Measurements from ENCODE around the gene PNISR. TPM values are rescaled to one million over a fixed set of nuclear protein-coding genes. Genes with fewer than 3 reads are reported as not detected.

The PNISR gene
- polyA plus RNA-seq, 1 of the 3 experiments (the other 2 are of a cell fraction) = 39.1 TPM

DNA sequence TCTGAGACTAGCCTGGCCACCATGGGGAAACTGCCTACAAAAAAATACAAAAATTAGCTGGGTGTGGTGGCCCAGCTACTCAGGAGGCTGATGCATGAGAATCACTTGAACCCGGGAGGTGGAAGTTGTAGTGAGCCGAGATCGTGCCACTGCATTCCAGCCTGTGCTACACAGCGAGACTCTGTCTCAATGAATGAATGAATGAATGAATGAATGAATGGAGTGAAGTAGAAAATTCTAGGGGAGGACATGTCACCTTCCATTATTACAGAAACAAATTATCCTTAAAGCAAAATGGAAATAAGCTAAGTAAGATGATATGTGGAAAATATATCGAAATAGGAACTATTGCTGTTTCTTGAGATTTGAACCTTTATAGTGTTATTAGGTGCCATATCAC, 2.9 kb upstream of the PNISR start:
- Histone ChIP-seq H3K4me2 (no peak overlapping the region), H3K9me3 (no peaks in the 10 kb centered on the region), H4K20me1 (ENCODE audit: insufficient read depth) (peaks cover 16% of the 10 kb centered on the region), H3K27me3 (ENCODE audit: insufficient read depth) (no peaks in the 10 kb centered on the region), H3K79me2 (ENCODE audit: insufficient read depth) (peaks cover 44% of the 10 kb centered on the region), H3K4me3 (ENCODE audit: low read depth in 2 of 2, low read length in 1 of 2) (no peak overlapping the region), H2AFZ (ENCODE audit: low read depth) (no peak overlapping the region), H3K36me3 (replicated peaks in 1 of 2; ENCODE audit: control insufficient read depth in 1 of 2, insufficient read depth in 2 of 2, low read length in 1 of 2) (peaks cover 17% of the 10 kb centered on the region in 2 experiments), H3K4me1 (ENCODE audit: control insufficient read depth in 1 of 2, insufficient read depth in 2 of 2, low read depth in 1 of 2, low read length in 1 of 2) (peaks cover 8 to 10% of the 10 kb centered on the region in 2 experiments), H3F3A (replicated peaks; ENCODE audit: insufficient read depth) (peaks cover 16% of the 10 kb centered on the region), H3K9me2 (no peaks in the 10 kb centered on the region), H3K9ac (no peak overlapping the region), H3K27ac (ENCODE audit: low read depth in 2 of 2, low read length in 1 of 2) (no peak overlapping the region)
- DNase-seq = no peak
- ChIA-PET POLR2A (no interaction called here), CTCF (interaction anchor here (0.6 to 1.4 kb wide), 2 partner anchors 78 to 98 kb away, joined by 3 read pairs; partner anchors contain the start of gene FAXC)
- 97% methylated on average over 5 of the region's 5 CpGs for WGBS (ENCODE audit: low lambda C conversion rate)
- TF ChIP-seq, protein P1, sequence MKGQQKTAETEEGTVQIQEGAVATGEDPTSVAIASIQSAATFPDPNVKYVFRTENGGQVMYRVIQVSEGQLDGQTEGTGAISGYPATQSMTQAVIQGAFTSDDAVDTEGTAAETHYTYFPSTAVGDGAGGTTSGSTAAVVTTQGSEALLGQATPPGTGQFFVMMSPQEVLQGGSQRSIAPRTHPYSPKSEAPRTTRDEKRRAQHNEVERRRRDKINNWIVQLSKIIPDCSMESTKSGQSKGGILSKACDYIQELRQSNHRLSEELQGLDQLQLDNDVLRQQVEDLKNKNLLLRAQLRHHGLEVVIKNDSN (IDR thresholded peaks at IDR 0.05; ENCODE audit: borderline replicate concordance, low read depth) = no peak
- TF ChIP-seq, protein P2, sequence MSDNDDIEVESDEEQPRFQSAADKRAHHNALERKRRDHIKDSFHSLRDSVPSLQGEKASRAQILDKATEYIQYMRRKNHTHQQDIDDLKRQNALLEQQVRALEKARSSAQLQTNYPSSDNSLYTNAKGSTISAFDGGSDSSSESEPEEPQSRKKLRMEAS (IDR thresholded peaks at IDR 0.05; ENCODE audit: low read depth) = no peak
- TF ChIP-seq GABPA (IDR thresholded peaks at IDR 0.05; ENCODE audit: low read depth) (no peak), YY1 (IDR thresholded peaks at IDR 0.05; ENCODE audit: low read depth) (no peak), POLR2AphosphoS5 (IDR thresholded peaks at IDR 0.05; ENCODE audit: low read depth, low read length) (no peak), EZH2phosphoT487 (IDR thresholded peaks at IDR 0.05; ENCODE audit: borderline replicate concordance, low read depth) (no peak), NRF1 (IDR thresholded peaks at IDR 0.05; ENCODE audit: low read depth, low read length) (no peak), MEF2A (IDR thresholded peaks at IDR 0.05; ENCODE audit: borderline replicate concordance, low read depth) (no peak), TEAD4 (IDR thresholded peaks at IDR 0.05; ENCODE audit: borderline replicate concordance, insufficient read depth) (no peak), NFIC (IDR thresholded peaks at IDR 0.05; ENCODE audit: borderline replicate concordance) (no peak)
- TF ChIP-seq, protein P3, sequence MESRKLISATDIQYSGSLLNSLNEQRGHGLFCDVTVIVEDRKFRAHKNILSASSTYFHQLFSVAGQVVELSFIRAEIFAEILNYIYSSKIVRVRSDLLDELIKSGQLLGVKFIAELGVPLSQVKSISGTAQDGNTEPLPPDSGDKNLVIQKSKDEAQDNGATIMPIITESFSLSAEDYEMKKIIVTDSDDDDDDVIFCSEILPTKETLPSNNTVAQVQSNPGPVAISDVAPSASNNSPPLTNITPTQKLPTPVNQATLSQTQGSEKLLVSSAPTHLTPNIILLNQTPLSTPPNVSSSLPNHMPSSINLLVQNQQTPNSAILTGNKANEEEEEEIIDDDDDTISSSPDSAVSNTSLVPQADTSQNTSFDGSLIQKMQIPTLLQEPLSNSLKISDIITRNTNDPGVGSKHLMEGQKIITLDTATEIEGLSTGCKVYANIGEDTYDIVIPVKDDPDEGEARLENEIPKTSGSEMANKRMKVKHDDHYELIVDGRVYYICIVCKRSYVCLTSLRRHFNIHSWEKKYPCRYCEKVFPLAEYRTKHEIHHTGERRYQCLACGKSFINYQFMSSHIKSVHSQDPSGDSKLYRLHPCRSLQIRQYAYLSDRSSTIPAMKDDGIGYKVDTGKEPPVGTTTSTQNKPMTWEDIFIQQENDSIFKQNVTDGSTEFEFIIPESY (IDR thresholded peaks at IDR 0.05; ENCODE audit: borderline replicate concordance, low read depth) = no peak
- TF ChIP-seq, protein P4, sequence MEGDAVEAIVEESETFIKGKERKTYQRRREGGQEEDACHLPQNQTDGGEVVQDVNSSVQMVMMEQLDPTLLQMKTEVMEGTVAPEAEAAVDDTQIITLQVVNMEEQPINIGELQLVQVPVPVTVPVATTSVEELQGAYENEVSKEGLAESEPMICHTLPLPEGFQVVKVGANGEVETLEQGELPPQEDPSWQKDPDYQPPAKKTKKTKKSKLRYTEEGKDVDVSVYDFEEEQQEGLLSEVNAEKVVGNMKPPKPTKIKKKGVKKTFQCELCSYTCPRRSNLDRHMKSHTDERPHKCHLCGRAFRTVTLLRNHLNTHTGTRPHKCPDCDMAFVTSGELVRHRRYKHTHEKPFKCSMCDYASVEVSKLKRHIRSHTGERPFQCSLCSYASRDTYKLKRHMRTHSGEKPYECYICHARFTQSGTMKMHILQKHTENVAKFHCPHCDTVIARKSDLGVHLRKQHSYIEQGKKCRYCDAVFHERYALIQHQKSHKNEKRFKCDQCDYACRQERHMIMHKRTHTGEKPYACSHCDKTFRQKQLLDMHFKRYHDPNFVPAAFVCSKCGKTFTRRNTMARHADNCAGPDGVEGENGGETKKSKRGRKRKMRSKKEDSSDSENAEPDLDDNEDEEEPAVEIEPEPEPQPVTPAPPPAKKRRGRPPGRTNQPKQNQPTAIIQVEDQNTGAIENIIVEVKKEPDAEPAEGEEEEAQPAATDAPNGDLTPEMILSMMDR (IDR thresholded peaks at IDR 0.05) = no peak
- TF ChIP-seq, protein P5, sequence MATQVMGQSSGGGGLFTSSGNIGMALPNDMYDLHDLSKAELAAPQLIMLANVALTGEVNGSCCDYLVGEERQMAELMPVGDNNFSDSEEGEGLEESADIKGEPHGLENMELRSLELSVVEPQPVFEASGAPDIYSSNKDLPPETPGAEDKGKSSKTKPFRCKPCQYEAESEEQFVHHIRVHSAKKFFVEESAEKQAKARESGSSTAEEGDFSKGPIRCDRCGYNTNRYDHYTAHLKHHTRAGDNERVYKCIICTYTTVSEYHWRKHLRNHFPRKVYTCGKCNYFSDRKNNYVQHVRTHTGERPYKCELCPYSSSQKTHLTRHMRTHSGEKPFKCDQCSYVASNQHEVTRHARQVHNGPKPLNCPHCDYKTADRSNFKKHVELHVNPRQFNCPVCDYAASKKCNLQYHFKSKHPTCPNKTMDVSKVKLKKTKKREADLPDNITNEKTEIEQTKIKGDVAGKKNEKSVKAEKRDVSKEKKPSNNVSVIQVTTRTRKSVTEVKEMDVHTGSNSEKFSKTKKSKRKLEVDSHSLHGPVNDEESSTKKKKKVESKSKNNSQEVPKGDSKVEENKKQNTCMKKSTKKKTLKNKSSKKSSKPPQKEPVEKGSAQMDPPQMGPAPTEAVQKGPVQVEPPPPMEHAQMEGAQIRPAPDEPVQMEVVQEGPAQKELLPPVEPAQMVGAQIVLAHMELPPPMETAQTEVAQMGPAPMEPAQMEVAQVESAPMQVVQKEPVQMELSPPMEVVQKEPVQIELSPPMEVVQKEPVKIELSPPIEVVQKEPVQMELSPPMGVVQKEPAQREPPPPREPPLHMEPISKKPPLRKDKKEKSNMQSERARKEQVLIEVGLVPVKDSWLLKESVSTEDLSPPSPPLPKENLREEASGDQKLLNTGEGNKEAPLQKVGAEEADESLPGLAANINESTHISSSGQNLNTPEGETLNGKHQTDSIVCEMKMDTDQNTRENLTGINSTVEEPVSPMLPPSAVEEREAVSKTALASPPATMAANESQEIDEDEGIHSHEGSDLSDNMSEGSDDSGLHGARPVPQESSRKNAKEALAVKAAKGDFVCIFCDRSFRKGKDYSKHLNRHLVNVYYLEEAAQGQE (IDR thresholded peaks at IDR 0.05; ENCODE audit: low read depth, low read length) = no peak
